Fibroblast of skin of back (primary cell): ENCODE results near the gene GRIN3A.
A peak's percentile ranks its signal among the peaks of the same experiment; 100 is the strongest.
"Not testable (repeated sequence)": the region's sequence is repeated elsewhere in the genome, so short reads cannot be mapped to it uniquely, and the experiment has no call there.

Experiments used
- DNase-seq: peaks from one replicate; pipeline ENCODE4 v3.0.0-alpha.2; 2013

Gene GRIN3A

GRCh38 chr9:101574731-101575333, 163.6 kb downstream of the GRIN3A start:
- no peak for DNase-seq

GRCh38 chr9:101572316-101572715, 166.1 kb downstream of the GRIN3A start:
- DNase-seq: no peak

- DNase-seq: no peak
Measured at GRCh38 chr9:101571114-101571513, 167.3 kb downstream of the GRIN3A start.

- no peak for DNase-seq
Measured at GRCh38 chr9:101569741-101570501, 168.5 kb downstream of the GRIN3A start.

- DNase-seq: no peak
Measured at GRCh38 chr9:101567725-101568350, 170.6 kb downstream of the GRIN3A start.

GRCh38 chr9:101566904-101567724, 171.3 kb downstream of the GRIN3A start:
- DNase-seq: peak; percentile 43

GRCh38 chr9:101564252-101564651, 174.2 kb downstream of the GRIN3A start:
- DNase-seq: no peak

GRCh38 chr9:101562966-101563365, 175.5 kb downstream of the GRIN3A start:
- DNase-seq: no peak

GRCh38 chr9:101561740-101562139, 176.7 kb downstream of the GRIN3A start:
- DNase-seq: no peak

- not testable (repeated sequence) for DNase-seq
Measured at GRCh38 chr9:101549472-101550098, 188.9 kb downstream of the GRIN3A start.

- no peak for DNase-seq
Measured at GRCh38 chr9:101543098-101543735, 195.2 kb downstream of the GRIN3A start.

GRCh38 chr9:101540069-101540468, 198.4 kb downstream of the GRIN3A start:
- DNase-seq: no peak

- DNase-seq: peak; percentile 30
Measured at GRCh38 chr9:101536938-101537337, 201.5 kb downstream of the GRIN3A start.

GRCh38 chr9:101536351-101536750, 202.1 kb downstream of the GRIN3A start:
- peak; percentile 35 for DNase-seq

- peak; percentile 100 for DNase-seq
Measured at GRCh38 chr9:101533334-101534204, 204.9 kb downstream of the GRIN3A start, which contains the start of gene RNF20. Gene RNF20 (plus strand): TSS chr9:101533853. CDS start chr9:101535424, 1,571 bp downstream.

GRCh38 chr9:101530076-101530711, 208.3 kb downstream of the GRIN3A start:
- DNase-seq: peak; percentile 79

GRCh38 chr9:101528015-101528414, 210.4 kb downstream of the GRIN3A start:
- no peak for DNase-seq

GRCh38 chr9:101527066-101527465, 211.4 kb downstream of the GRIN3A start:
- DNase-seq: no peak

- no peak for DNase-seq
Measured at GRCh38 chr9:101524371-101524770, 214.1 kb downstream of the GRIN3A start.
